GM18505 (cell line): ENCODE measurements around the gene GPR55.
A peak's percentile ranks its signal among the peaks of the same experiment; 100 is the strongest.
"Not testable (repeated sequence)": the region's sequence is repeated elsewhere in the genome, so short reads cannot be mapped to it uniquely, and the experiment has no call there.

ENCODE experiments used
- ATAC-seq: cut with Tn5 transposase; IDR thresholded peaks from one replicate; pipeline ENCODE4 v1.9.1; 2021; ENCODE audit not compliant: unreplicated experiment
- POLR2A ChIP-seq: IDR thresholded peaks from 4 replicates; pipeline ENCODE4 v1.6.1; 2011; ENCODE audit warnings: borderline replicate concordance; ENCODE audit not compliant: insufficient read depth, insufficient read length; ENCODE audit errors: extremely low read depth

Gene GPR55

GRCh38 chr2:230924470-230925341 is at the start of gene GPR55:
TSS of gene GPR55 (minus strand) at chr2:230925242. CDS start at chr2:230910962, 14,280 bp downstream.
- peak; percentile 76 for TF ChIP-seq POLR2A
- ATAC-seq = peak; percentile 33

GRCh38 chr2:230974096-230974913 is 49.3 kb upstream of the GPR55 start:
- no peak for TF ChIP-seq POLR2A
- peak; percentile 83 for ATAC-seq

- TF ChIP-seq POLR2A = no peak
- ATAC-seq = no peak
These were observed 47.0 kb upstream of the GPR55 start for GRCh38 chr2:230972046-230972445.

- no peak for TF ChIP-seq POLR2A
- no peak for ATAC-seq
These were observed 44.6 kb upstream of the GPR55 start for GRCh38 chr2:230969659-230970015.

GRCh38 chr2:230968921-230969658 is 44.0 kb upstream of the GPR55 start:
- no peak for TF ChIP-seq POLR2A

GRCh38 chr2:230968314-230968713 is 43.3 kb upstream of the GPR55 start:
- not testable (repeated sequence) for ATAC-seq

More at GRCh38 chr2:230968921-230969658, 44.0 kb upstream of the GPR55 start:
- no peak for ATAC-seq

GRCh38 chr2:230967113-230967512 is 42.1 kb upstream of the GPR55 start:
- ATAC-seq = no peak
- TF ChIP-seq POLR2A = no peak

GRCh38 chr2:230964136-230964730 is 39.2 kb upstream of the GPR55 start:
- ATAC-seq = no peak
- no peak for TF ChIP-seq POLR2A

- no peak for TF ChIP-seq POLR2A
- ATAC-seq = no peak
These were observed 36.0 kb upstream of the GPR55 start for GRCh38 chr2:230961091-230961491.

- ATAC-seq = no peak
- TF ChIP-seq POLR2A = no peak
These were observed 35.0 kb upstream of the GPR55 start for GRCh38 chr2:230960026-230960425.

GRCh38 chr2:230958820-230959756 is 34.0 kb upstream of the GPR55 start:
- no peak for ATAC-seq
- no peak for TF ChIP-seq POLR2A
